Stimulated activated CD8-positive, alpha-beta memory T cell treated with anti-CD3 and anti-CD28 coated beads, Interleukin-7, amount 100 ng/mL, for 4 hours (primary cell): ENCODE results near the gene ANKLE2.
"Not testable (repeated sequence)": the region's sequence is repeated elsewhere in the genome, so short reads cannot be mapped to it uniquely, and the experiment has no call there.

Experiments
- DNase-seq, 2 donors: peaks; one replicate each; pipeline ENCODE4 v3.0.0-alpha.2; 2020; ENCODE audit warnings: low read depth in 2 of 2

The ANKLE2 gene

GRCh38 chr12:132761032-132761920 lies at the start of gene ANKLE2:
Gene ANKLE2, minus strand, starts transcription at chr12:132761832. Its CDS starts 34 bp downstream, at chr12:132761798.
- peak; percentile 56 to 62 for DNase-seq

GRCh38 chr12:132809391-132809790 lies 47.8 kb upstream of the ANKLE2 start:
- DNase-seq: not testable (repeated sequence)

GRCh38 chr12:132807295-132808092 lies 45.9 kb upstream of the ANKLE2 start:
- DNase-seq: no peak

- peak in 1 of 2 donors; percentile 12 for DNase-seq
These were observed 45.2 kb upstream of the ANKLE2 start for GRCh38 chr12:132806857-132807256.

- no peak for DNase-seq
These were observed 42.8 kb upstream of the ANKLE2 start for GRCh38 chr12:132804426-132804861.

GRCh38 chr12:132803888-132804287 lies 42.3 kb upstream of the ANKLE2 start:
- DNase-seq: no peak

GRCh38 chr12:132803125-132803524 lies 41.5 kb upstream of the ANKLE2 start:
- DNase-seq: no peak

- no peak for DNase-seq
These were observed 40.1 kb upstream of the ANKLE2 start for GRCh38 chr12:132801741-132802140.

- DNase-seq: no peak
These were observed 37.2 kb upstream of the ANKLE2 start for GRCh38 chr12:132798836-132799235.

GRCh38 chr12:132797820-132798570 lies 36.4 kb upstream of the ANKLE2 start:
- no peak for DNase-seq

GRCh38 chr12:132795847-132796246 lies 34.2 kb upstream of the ANKLE2 start:
- DNase-seq: no peak

- DNase-seq: not testable (repeated sequence)
These were observed 30.3 kb upstream of the ANKLE2 start for GRCh38 chr12:132791940-132792339.

- DNase-seq: no peak
These were observed 27.5 kb upstream of the ANKLE2 start for GRCh38 chr12:132789099-132789471.

GRCh38 chr12:132788375-132789098 lies 26.9 kb upstream of the ANKLE2 start:
- DNase-seq: no peak

GRCh38 chr12:132787877-132788276 lies 26.2 kb upstream of the ANKLE2 start:
- no peak for DNase-seq

- DNase-seq: no peak
These were observed 24.6 kb upstream of the ANKLE2 start for GRCh38 chr12:132786192-132786591.

GRCh38 chr12:132784580-132784979 lies 22.9 kb upstream of the ANKLE2 start:
- DNase-seq: no peak

- DNase-seq: no peak
These were observed 22.4 kb upstream of the ANKLE2 start for GRCh38 chr12:132783917-132784531.

- DNase-seq: no peak
These were observed 20.3 kb upstream of the ANKLE2 start for GRCh38 chr12:132781938-132782337.

- no peak for DNase-seq
These were observed 18.2 kb upstream of the ANKLE2 start for GRCh38 chr12:132779781-132780353.
